Measurements from ENCODE around the gene TRPV5.

Gene TRPV5

GRCh38 chr7:142871260-142872105 lies 62.1 kb downstream of the TRPV5 start:
- Histone ChIP-seq H3K27me3 (replicated peaks; ENCODE audit: control insufficient read depth, insufficient read depth, low read length) (peaks cover 1% of the 10 kb centered on the region; the same call in 1 of the 2 replicates), H3K4me3 (replicated peaks; ENCODE audit: low read depth, low read length) (no peak overlapping the region), H3K36me3 (ENCODE audit: control insufficient read depth, insufficient read depth, low read length) (no peaks in the 10 kb centered on the region)
- TF ChIP-seq CTCF (IDR thresholded peaks at IDR 0.05; ENCODE audit: insufficient read depth, low read length, poor library complexity, severe bottlenecking) = no peak
- no peak for DNase-seq (ENCODE audit: extremely low read depth, insufficient read length)

- peaks cover 1% of the 10 kb centered on the region; the same call in 1 of the 2 replicates for H3K27me3 ChIP-seq (replicated peaks; ENCODE audit: control insufficient read depth, insufficient read depth, low read length)
- DNase-seq (ENCODE audit: extremely low read depth, insufficient read length) = no peak
Observed at GRCh38 chr7:142870566-142871259, 62.8 kb downstream of the TRPV5 start.

GRCh38 chr7:142870147-142870559 lies 63.4 kb downstream of the TRPV5 start:
- H3K36me3 ChIP-seq (ENCODE audit: control insufficient read depth, insufficient read depth, low read length) = no peaks in the 10 kb centered on the region
- H3K27me3 ChIP-seq (replicated peaks; ENCODE audit: control insufficient read depth, insufficient read depth, low read length) = peaks cover 1% of the 10 kb centered on the region; the same call in 1 of the 2 replicates
- no peak for TF ChIP-seq CTCF (IDR thresholded peaks at IDR 0.05; ENCODE audit: insufficient read depth, low read length, poor library complexity, severe bottlenecking)
- DNase-seq (ENCODE audit: extremely low read depth, insufficient read length) = no peak
- no peak overlapping the region for H3K4me3 ChIP-seq (replicated peaks; ENCODE audit: low read depth, low read length)

More at GRCh38 chr7:142870566-142871259, 62.8 kb downstream of the TRPV5 start:
- Histone ChIP-seq H3K36me3 (ENCODE audit: control insufficient read depth, insufficient read depth, low read length) (no peaks in the 10 kb centered on the region), H3K4me3 (replicated peaks; ENCODE audit: low read depth, low read length) (no peak overlapping the region)
- no peak for TF ChIP-seq CTCF (IDR thresholded peaks at IDR 0.05; ENCODE audit: insufficient read depth, low read length, poor library complexity, severe bottlenecking)

- no peak for DNase-seq (ENCODE audit: extremely low read depth, insufficient read length)
- TF ChIP-seq CTCF (IDR thresholded peaks at IDR 0.05; ENCODE audit: insufficient read depth, low read length, poor library complexity, severe bottlenecking) = no peak
- no peaks in the 10 kb centered on the region; the same call in 1 of the 2 replicates for H3K27me3 ChIP-seq (replicated peaks; ENCODE audit: control insufficient read depth, insufficient read depth, low read length)
- H3K4me3 ChIP-seq (replicated peaks; ENCODE audit: low read depth, low read length) = no peak overlapping the region
- H3K36me3 ChIP-seq (ENCODE audit: control insufficient read depth, insufficient read depth, low read length) = no peaks in the 10 kb centered on the region
Observed at GRCh38 chr7:142869434-142869833, 64.1 kb downstream of the TRPV5 start.

GRCh38 chr7:142868986-142869415 lies 64.5 kb downstream of the TRPV5 start:
- Histone ChIP-seq H3K36me3 (ENCODE audit: control insufficient read depth, insufficient read depth, low read length) (no peaks in the 10 kb centered on the region), H3K27me3 (replicated peaks; ENCODE audit: control insufficient read depth, insufficient read depth, low read length) (no peaks in the 10 kb centered on the region; the same call in 1 of the 2 replicates)

More at GRCh38 chr7:142868986-142869415, 64.5 kb downstream of the TRPV5 start:
- no peak overlapping the region for H3K4me3 ChIP-seq (replicated peaks; ENCODE audit: low read depth, low read length)
- DNase-seq (ENCODE audit: extremely low read depth, insufficient read length) = no peak
- no peak for TF ChIP-seq CTCF (IDR thresholded peaks at IDR 0.05; ENCODE audit: insufficient read depth, low read length, poor library complexity, severe bottlenecking)

All from GM06990 (cell line).